ENCODE measurements around the gene GUCY1B1. TPM values are rescaled to one million over a fixed set of nuclear protein-coding genes. Genes with fewer than 3 reads are reported as not detected.
A peak's percentile ranks its signal among the peaks of the same experiment; 100 is the strongest.

The GUCY1B1 gene
- polyA plus RNA-seq (ENCODE audit: insufficient read length in 12 of 12) = 10 to 100 TPM in 11 of 12 donors, not detected in 1; 17.7 to 28.0 (median 22.2) TPM
- long read RNA-seq, donor 1, partial matches to known transcripts = 8 of 9 reads
- long read RNA-seq, donor 1, other reads (novel, unspliced or antisense) = 0 of 9 reads
- long read RNA-seq, donor 2, transcript GUCY1B1-201 (14 exons, 3,124 nt) = major isoform, 5 of 10 reads
- long read RNA-seq, donor 2, partial matches to known transcripts = 5 of 10 reads
- long read RNA-seq, donor 2, other reads (novel, unspliced or antisense) = 0 of 10 reads
- long read RNA-seq, donor 3, partial matches to known transcripts = 0 of 1 reads
- long read RNA-seq, donor 3, other reads (novel, unspliced or antisense) = 0 of 1 reads
- long read RNA-seq, donor 4 = 0 reads
- long read RNA-seq, donor 5, partial matches to known transcripts = 5 of 9 reads
- long read RNA-seq, donor 5, other reads (novel, unspliced or antisense) = 0 of 9 reads
- long read RNA-seq, donor 6, partial matches to known transcripts = 23 of 25 reads
- long read RNA-seq, donor 6, other reads (novel, unspliced or antisense) = 0 of 25 reads
- long read RNA-seq, donor 7, partial matches to known transcripts = 12 of 14 reads
- long read RNA-seq, donor 7, other reads (novel, unspliced or antisense) = 0 of 14 reads
- long read RNA-seq, donor 8, partial matches to known transcripts = 0 of 4 reads
- long read RNA-seq, donor 8, other reads (novel, unspliced or antisense) = 0 of 4 reads
- long read RNA-seq, donor 9, partial matches to known transcripts = 9 of 10 reads
- long read RNA-seq, donor 9, other reads (novel, unspliced or antisense) = 0 of 10 reads
- long read RNA-seq, donor 10, partial matches to known transcripts = 15 of 18 reads
- long read RNA-seq, donor 10, other reads (novel, unspliced or antisense) = 0 of 18 reads
- long read RNA-seq, donor 11, partial matches to known transcripts = 7 of 10 reads
- long read RNA-seq, donor 11, other reads (novel, unspliced or antisense) = 0 of 10 reads

GRCh38 chr4:155758481-155759371 lies at the start of gene GUCY1B1:
Gene GUCY1B1 (plus strand): TSS chr4:155759021. CDS start chr4:155759141, 120 bp downstream.
- DNase-seq = peak; percentile 93

DNA sequence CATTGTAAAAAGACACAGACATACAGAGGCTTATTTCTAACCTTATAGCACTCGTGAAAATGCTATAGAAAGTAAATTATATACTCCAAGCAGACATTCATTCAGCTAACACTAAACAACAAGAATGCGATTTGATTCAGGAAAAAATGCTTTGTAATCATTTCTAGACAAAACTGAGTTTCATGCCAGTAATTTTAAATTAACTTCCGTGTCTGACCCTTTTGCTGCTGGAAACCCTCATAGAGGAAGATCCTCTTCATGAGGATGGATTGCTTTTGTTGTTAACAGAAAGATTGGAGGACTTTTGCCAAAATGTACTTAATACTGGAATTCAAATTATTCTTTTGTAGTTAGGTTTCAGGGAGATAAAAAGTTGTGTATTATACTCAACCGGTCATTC lies 48.9 kb upstream of the GUCY1B1 start:
- no peak for DNase-seq

- DNase-seq = no peak
These were observed 47.3 kb upstream of the GUCY1B1 start for GRCh38 chr4:155711556-155711955.

DNA sequence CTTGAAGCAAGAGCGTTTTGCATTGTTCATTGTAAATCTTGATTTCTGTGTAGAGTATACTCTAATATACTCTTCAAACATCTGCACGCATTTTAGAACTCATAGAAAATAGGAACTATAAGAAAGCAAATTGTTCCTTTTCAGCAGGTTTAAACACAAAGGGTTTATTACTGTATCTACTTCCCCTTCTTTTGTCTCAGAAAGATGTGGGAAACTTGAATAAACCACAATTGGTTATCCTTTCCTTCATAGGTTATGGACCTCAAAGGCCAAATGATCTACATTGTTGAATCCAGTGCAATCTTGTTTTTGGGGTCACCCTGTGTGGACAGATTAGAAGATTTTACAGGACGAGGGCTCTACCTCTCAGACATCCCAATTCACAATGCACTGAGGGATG lies 46.0 kb upstream of the GUCY1B1 start:
- no peak for DNase-seq

- no peak for DNase-seq
These were observed 44.9 kb upstream of the GUCY1B1 start for GRCh38 chr4:155713911-155714310.

GRCh38 chr4:155722336-155722735 lies 36.5 kb upstream of the GUCY1B1 start:
- DNase-seq = no peak

- no peak for DNase-seq
These were observed 35.9 kb upstream of the GUCY1B1 start for GRCh38 chr4:155722816-155723499.

- DNase-seq = no peak
These were observed 34.1 kb upstream of the GUCY1B1 start for GRCh38 chr4:155724731-155725130.

DNA sequence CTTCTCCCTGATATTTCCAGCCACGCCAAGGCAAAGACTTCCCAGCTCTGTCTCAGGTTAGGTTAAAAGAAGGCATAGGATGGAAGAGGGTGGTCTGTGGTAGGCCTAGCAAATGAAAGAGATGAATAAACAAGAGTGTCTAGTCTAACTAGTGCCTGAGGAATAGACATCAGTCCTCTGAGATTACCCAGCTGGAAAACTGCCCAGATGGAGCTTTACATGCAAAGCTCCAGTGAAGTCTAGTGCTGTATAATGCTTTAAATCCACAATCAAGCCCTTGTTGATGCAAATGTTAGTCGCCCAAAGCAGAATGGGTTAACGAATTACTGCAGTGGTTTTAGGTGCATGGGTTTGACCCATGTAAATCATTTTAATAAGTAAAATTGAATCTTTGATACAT lies 24.8 kb upstream of the GUCY1B1 start:
- no peak for DNase-seq

DNA sequence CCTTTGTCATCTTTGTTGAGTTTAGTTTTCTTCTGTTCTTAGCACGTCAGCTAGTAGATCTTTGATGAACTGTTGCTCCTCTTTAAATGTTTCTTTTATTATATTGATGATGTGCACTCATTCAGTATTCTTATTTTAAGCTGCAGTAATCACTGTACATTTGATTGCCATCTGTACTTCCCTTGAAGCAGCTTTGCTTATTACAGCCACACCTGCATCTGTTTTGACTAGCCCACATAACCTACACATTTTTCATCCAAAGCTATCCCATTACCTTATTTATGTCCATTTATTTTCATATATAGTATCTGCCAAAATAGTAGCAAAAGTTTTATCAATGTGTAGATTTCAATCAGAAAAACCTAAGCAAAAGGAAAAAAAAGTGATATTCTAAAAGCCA lies 23.9 kb upstream of the GUCY1B1 start:
- DNase-seq = no peak

DNA sequence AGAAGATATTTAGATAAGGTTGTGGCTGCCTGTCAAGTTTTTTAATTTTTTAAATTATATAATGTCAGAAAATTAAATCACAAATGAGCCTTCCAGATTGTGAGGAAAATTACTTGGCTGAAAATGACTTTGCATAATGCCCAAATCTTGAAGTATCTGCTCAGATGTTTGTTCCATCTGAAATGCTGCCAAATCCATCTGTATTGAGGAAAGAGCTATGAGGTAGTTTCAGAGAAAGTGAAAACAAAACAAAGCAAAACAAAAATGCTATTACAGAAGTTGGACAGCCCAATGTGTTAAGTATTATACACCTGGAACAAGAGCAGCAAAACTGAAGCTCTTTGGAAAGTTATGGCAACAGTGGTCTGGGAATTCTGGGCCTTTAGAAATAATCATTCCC lies 23.3 kb upstream of the GUCY1B1 start:
- peak; percentile 27 for DNase-seq

GRCh38 chr4:155738548-155738947 lies 20.3 kb upstream of the GUCY1B1 start:
- no peak for DNase-seq

DNA sequence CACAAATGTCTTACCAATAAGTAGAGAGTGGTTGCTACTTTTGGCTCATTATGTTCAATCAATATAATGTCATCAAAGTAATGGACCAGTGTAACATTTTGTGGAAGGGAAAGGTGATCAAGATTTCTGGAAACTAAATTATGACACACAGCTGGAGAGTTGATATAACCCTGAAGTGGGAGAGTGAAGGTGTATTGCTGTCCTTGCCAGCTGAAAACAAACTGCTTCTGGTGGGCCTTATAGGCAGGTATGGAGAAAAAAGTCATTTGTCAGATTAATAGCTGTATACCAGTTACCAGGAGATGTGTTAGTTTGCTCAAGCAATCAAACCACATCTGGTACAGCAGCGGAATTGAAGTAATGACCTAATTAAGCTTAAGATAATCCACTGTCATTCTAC lies 17.3 kb upstream of the GUCY1B1 start:
- no peak for DNase-seq

- no peak for DNase-seq
These were observed 16.4 kb upstream of the GUCY1B1 start for GRCh38 chr4:155742310-155743015.

DNA sequence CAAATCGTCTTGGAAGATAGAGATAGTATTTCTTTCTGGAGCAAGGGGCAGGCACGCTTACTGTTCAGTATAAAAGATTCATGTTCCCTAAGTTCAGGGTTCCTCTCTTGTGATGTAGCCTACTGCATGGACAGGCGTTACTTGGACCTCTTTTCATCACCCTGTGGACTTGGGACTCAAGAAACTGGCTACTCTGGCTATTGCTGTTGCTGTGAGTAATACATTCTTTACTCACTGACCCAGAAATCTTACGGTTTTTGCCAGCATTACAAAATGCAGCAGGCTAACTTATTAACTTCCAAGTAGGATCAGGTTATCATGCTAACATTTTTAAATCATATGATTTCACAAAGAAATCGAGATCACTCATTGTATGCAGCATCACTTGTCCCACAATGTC lies 12.8 kb upstream of the GUCY1B1 start:
- no peak for DNase-seq

DNA sequence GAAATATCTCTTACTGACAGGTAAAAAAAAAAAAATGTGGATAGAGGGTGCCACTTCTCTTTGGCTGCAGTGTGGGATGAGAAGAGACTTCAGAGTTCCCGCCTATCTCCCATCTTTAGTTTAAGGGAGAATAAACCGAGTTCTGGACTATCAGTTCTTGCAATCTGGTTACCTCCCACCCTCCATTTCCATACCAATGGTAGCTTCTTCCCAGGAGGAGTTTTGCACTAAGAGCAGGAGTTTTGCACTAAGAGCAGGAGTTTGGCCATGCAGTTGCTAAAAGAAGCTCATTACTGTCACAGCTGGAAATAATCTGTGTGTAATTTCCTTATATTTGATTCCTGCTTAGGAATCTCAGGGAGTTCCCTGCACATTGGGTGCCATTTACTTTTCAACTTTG lies 10.8 kb upstream of the GUCY1B1 start:
- DNase-seq = no peak

DNA sequence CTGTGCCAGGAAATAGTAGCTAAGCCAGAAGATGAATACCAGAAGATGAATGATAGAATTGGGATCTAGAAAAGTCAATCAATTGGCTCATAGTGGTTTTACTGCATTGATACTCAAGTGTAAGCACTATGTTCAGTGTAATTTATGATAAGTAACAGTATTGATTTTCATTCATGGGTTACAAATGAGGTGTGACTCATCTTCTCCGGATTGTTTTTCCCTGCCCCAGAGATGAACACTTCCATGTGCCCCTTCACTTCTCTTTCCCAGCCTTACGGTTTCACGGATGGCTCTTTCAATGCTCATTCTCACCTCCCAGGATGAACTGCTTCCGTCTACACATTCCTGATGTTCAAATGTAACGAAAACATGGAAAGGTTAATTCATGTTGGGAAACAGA lies 9.8 kb upstream of the GUCY1B1 start:
- no peak for DNase-seq

DNA sequence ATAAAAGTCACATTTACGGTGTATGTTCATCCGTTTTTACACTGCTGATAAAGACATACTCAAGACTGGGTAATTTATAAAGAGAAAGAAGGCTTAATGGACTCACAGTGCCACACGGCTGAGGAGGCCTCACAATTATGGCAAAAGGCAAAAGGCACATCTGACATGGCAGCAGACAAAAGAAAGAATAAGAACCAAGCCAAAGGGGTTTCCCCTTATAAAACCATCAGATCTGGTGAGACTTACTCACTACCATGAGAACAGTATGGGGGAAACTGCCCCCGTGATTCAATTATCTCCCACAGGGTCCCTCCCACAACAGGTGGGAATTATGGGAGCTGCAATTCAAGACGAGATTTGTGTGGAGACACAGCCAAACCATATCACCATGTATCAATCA lies 7.3 kb upstream of the GUCY1B1 start:
- DNase-seq = no peak

DNA sequence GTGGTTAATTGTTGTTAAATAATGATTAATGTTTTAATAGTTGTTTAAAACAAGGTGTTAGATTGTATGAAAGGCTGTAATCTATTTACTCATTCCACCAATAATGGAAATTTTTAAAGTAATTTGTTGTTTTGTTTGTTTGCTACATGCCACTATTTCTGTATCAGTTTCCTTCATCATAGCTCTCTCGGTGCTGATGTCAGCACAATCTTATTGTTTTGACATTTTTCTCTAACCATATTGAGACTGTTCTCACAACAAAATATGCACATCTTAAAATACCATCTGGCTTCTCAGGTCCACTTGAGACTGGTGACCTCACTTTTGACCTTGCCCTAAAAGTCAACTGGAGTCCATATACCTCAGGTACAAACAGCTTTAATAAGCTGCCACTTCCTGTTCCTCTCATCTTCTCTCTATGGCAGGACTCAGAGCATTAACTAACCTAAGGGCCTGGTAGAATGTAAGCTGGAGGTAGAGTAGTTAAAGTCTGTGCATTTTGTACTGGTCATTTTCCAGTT lies 1.0 kb upstream of the GUCY1B1 start:
- DNase-seq = no peak

Measured in muscle of arm (tissue), 14 donors.